Endometrium (tissue), 2 donors: ENCODE data around the gene BASP1.
"Not testable (repeated sequence)": the region's sequence is repeated elsewhere in the genome, so short reads cannot be mapped to it uniquely, and the experiment has no call there.

ENCODE experiments used
- FAIRE-seq: peaks from 2 replicates; lab custom pipeline; 2012; peaks lifted over from hg19 to GRCh38; lab: Jason Lieb, UNC
- donor health status: control.
- donor health status: control.

Gene BASP1

DNA sequence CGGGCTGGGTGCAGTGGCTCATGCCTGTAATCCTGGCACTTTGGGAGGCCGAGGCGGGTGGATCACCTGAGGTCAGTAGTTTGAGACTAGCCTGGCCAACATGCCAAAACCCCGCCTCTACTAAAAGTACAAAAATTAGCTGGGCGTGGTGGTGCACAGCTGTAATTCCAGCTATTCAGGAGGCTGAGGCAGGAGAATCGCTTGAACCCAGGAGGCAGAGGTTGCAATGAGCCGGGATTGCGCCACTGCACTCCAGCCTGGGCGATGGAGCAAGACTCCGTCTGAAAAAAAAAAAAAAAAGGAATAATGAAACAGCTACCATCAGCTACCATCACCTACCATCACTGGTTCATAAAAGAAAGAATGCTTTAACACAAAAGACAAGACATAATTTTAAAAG, 25.9 kb upstream of the BASP1 start:
- FAIRE-seq = not testable (repeated sequence)

DNA sequence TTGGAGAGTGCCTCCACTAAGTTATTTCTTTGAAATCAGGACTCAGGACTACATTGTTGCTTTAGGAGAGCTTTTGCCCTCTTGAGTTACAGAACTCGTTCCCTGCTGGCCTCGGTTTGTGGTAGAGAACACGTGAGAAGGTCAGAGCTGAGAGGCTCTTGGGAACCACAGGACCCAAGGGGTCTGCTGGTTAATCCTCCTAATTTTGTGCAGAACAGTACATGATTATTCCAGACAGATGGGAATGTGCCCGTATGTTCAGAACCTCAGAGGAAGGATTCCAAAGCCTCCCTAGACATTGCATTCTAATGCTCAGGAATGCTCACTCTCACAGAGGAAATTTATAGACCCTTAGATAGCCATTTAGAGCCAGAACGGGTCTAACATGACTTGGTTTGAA, 25.2 kb upstream of the BASP1 start:
- FAIRE-seq = no peak

- no peak for FAIRE-seq
Measured at GRCh38 chr5:17196024-17196423, 21.4 kb upstream of the BASP1 start.

DNA sequence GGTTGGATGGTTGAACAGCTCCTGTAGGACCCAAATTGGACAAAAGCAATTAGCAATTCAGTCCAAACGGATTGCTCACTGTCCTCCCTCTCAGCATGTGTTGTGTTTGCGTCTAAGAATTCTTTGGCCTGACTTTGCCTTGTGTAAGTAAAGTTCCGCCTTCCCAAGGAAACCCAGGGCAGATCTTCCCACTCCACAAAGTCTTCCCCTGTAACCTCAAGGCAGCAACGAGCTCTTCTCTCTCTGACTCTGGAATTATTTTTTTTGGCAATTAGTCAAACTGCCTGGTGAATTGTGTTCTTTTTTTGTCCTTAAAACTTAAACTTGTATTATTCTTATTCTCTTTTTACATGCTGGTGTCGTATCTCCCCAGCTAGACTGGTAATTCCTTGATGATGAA, 20.7 kb upstream of the BASP1 start:
- no peak for FAIRE-seq

- FAIRE-seq = peak; percentile 58
Measured at GRCh38 chr5:17203329-17204132, 13.9 kb upstream of the BASP1 start.

- FAIRE-seq = no peak
Measured at GRCh38 chr5:17204133-17204489, 13.3 kb upstream of the BASP1 start.

- no peak for FAIRE-seq
Measured at GRCh38 chr5:17206021-17206420, 11.4 kb upstream of the BASP1 start.

DNA sequence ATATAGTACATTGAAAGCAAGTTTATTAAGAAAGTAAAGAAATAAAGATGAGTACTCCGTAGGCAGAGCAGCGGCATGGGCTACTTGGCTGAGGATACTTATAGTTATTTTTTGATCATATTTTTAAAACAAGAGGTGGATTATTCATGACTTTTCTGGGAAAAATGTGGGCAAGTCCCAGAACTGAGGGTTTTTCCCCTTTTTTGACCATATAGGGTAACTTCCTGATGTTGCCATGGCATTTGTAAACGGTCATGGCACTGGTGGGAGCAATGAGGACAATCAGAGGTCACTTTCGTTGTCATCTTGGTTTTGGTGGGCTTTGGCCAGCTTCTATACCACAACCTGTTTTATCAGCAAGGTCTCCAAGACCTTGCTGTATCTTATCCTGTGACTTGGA, 5.2 kb upstream of the BASP1 start:
- FAIRE-seq = no peak

DNA sequence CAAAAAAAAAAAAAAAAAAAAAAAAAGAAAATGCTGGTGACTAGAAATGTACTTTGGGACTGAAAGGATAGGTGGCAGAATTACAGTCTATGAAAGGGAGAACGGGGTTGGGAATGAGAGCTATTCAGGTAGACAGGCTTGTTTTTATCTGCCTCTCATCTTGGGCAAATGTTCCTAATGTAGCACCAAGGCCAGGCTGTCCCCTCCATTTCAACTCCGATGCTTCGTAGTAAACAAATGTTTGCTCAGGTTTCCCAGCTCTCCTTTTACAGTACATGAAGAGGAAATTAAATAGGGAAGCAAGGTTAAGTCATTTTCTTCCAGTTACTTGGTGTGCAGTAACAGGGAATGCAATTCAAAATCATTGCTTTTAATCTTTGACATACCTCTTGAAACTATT, 4.4 kb upstream of the BASP1 start:
- FAIRE-seq = no peak

GRCh38 chr5:17213938-17214337, 3.5 kb upstream of the BASP1 start:
- no peak for FAIRE-seq

GRCh38 chr5:17214893-17215292, 2.5 kb upstream of the BASP1 start:
- no peak for FAIRE-seq

DNA sequence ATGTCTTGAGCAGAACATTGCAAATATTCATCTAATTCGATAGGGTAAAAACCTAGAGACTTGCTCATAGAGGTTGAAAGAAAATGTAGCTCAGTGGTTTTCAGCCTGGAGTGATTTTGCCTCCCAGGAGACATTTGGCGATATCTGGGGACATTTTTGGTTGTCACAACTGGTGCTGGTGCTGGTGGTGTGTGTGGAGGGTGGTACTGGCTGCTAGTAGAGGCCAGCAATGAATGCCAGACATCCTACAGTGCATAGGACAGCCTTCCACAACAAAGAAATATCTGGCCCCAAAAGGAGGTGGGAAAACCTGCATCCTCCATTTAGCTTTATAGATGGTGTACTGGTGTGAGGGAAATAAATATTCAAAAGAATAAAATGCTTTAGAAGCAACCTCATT, 2.1 kb upstream of the BASP1 start:
- FAIRE-seq = no peak

GRCh38 chr5:17216176-17216973, 1.1 kb upstream of the BASP1 start:
- FAIRE-seq = peak; percentile 33

GRCh38 chr5:17216974-17217492, 398 bp upstream of the BASP1 start:
- FAIRE-seq = no peak

- FAIRE-seq = no peak
Measured at GRCh38 chr5:17218353-17219005, 1.0 kb downstream of the BASP1 start.

DNA sequence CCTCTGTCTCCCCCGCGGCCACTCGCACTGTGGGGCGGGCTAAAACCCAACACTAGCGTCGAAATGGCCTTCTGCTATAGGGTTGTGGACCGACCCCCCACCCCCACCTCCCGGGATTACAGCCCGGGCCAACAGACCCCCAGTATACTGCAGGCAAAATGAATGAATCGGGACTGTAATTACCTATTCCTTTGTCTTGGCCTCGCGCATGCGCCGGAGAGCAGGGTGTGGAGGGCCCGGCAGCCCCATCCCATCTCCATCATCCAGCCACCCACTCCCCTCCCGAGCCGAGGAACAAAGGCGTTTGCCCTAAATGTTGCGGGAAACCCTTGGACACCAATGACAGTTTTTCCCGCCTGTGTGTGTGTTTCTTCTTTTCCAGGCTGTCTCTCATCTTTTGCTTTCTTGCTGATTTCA, 1.6 kb downstream of the BASP1 start:
- no peak for FAIRE-seq

GRCh38 chr5:17219469-17219868, 2.0 kb downstream of the BASP1 start:
- FAIRE-seq = no peak

DNA sequence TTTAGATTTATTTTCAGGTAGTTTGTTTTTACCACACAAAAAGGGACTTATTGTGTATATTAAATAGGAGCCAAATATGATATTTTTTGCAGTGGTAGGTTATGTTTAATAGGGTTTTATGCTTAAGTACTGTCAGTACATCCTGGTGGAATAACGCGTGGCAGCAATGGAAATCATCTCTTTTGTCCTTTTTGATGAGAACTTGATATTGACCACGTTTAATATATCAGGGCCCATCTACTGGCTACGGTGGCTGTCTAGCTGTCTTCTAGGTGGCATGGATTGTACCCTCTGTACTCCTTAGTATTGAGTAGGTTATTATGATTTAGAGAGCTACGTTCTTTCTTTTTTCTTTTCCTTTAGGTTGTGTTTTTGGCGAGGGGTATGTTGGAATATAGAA, 2.6 kb downstream of the BASP1 start:
- FAIRE-seq = no peak

- no peak for FAIRE-seq
Measured at GRCh38 chr5:17220469-17220868, 3.0 kb downstream of the BASP1 start.

- FAIRE-seq = no peak
Measured at GRCh38 chr5:17221843-17222636, 4.6 kb downstream of the BASP1 start.

- no peak for FAIRE-seq
Measured at GRCh38 chr5:17222664-17223063, 5.2 kb downstream of the BASP1 start.
